DMS153 (cell line): ENCODE measurements around the gene VGLL4.
"Not testable (repeated sequence)": the region's sequence is repeated elsewhere in the genome, so short reads cannot be mapped to it uniquely, and the experiment has no call there.

ENCODE experiments used
- DNase-seq: peaks from one replicate; lab custom pipeline; 2025; lab: John Stamatoyannopoulos, UW

VGLL4 gene

GRCh38 chr3:11606090-11606784 lies 37.5 kb downstream of the VGLL4 start:
- no peak for DNase-seq

GRCh38 chr3:11605398-11605797 lies 38.3 kb downstream of the VGLL4 start:
- DNase-seq, result no peak

DNA sequence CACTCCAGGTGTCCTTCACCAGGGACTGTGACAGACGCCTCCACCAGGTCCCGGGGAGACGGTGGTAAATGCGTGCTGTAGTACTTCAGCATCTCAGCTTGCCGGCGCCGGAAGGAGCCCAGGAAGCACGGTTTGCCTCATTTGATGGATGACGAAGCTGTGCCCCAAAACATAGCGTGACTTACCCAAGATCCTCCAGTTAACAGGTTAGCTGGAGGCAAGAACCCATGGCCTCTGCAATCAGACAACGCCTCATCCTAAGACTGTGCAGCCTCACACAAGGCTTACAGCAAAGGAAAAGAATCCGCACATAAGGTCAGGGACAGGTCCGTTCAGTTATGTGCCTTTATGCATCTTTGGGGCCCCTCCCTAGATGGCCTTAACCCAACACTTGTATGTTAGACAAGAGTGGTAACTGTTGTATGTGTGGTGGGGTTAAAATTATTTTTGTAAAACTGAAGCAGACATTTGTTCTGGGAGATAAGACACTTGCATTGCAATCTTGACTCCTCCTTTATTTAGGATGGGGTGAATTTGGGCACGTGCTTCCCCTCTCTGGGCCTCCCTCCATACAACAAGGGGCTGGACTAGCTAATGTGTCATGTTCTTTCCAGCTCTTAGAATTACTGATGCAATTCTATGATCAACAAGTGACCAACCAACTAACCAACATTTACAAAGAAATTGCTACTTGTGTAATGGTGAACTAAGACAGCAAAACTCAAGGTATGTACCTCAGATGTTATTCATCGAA lies 39.4 kb downstream of the VGLL4 start:
- DNase-seq, result no peak

- DNase-seq, result no peak
Measured at GRCh38 chr3:11603628-11604027, 40.1 kb downstream of the VGLL4 start.

DNA sequence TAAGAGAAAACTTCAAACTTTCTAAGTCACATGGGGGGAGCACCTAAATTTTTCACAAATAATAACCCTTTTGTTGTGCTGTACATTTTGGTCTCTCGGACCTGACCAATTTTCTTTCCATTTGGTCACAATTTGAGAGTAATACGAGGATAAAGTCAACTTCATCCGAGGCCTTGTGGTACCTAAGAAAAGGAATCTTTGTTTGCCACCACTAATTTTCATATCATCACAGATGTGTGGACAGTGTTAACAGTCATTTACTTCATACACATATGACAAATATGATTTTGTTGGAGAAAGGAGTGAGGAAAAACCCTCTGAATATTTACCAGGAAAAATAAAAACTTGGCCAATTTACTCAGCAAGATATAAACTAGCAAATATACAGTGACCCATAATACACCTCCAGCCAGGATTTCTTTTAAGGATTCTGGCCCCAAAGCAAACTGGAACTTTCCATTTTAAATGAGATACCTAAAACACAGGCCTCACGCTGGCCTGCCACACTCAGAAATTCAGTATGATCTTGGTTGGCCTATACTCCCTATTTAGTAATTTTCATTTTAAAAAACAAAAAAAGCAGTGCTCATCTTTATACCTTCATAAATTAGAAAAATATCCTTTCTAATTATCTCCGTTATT lies 40.7 kb downstream of the VGLL4 start:
- no peak for DNase-seq

- DNase-seq, result no peak
Measured at GRCh38 chr3:11602239-11602840, 41.4 kb downstream of the VGLL4 start.

DNA sequence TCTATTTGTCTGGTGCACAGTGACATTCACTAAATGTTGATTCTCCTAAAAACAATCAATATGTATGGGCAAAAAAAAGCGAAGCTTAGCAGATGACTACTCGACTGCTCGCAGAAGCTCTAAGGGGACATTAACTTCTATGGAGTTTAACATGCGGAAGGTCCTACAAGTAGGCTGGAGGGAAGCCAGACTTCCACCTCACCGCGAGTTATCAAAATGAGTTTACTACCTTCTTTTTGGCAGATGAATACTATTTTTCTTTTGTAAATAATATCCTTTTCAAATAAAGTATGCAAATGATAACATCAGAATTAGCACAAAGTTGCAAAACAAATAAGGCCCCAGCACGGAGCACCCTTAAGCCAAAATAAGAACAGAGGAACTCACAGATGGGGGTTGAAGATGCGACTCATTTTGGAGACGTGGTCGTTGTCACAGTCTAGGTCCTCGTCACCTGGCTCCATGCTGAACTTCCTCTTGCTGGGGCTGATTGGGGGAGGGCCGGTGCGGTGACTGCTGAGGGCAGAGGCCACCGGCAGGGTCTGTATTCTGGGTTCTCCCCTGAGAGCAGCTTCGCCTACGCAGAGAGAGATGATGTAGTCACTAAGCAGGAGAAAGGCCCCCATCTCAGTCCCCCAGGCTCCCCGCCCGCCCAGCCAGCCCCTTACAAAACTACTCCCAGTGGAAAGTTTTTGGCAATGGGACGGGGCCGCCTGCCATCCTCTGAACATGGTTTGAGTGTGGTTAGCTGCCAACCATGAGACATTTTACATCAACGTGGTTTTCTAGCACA lies 42.1 kb downstream of the VGLL4 start:
- no peak for DNase-seq

GRCh38 chr3:11600501-11601282 lies 43.0 kb downstream of the VGLL4 start:
- no peak for DNase-seq

DNA sequence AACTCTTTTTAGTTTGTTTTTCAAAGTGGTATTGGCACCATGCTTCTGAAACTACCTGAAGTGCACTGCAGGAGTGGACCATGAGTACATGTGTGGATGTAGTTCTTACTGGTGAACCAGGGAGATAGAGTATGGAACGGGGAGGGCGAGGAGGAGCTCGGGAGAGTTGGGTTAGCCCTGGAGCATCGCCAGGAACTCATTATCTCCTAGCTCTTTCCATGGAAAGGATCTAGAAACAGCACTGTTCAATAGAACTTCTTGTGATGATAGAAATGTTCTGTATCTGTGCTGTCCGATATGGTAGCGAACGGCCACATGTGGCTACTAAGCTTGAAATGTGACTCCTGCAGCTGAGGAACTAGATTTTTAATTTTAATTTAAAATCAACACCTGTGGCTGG lies 47.3 kb downstream of the VGLL4 start:
- DNase-seq, result no peak

DNA sequence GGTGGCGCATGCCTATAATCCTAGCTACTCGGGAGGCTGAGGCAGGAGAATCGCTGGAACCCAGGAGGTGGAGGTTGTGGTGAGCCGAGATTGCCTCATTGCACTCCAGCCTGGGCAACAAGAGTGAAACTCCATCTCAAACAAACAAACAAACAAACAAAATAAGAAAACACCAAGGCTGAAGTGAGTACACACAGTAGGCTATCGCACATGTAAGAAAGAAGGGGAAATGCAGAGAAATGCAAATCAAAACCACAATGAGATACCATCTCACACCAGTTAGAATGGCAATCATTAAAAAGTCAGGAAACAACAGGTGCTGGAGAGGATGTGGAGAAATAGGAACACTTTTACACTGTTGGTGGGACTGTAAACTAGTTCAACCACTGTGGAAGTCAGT lies 48.7 kb downstream of the VGLL4 start:
- DNase-seq, result not testable (repeated sequence)

DNA sequence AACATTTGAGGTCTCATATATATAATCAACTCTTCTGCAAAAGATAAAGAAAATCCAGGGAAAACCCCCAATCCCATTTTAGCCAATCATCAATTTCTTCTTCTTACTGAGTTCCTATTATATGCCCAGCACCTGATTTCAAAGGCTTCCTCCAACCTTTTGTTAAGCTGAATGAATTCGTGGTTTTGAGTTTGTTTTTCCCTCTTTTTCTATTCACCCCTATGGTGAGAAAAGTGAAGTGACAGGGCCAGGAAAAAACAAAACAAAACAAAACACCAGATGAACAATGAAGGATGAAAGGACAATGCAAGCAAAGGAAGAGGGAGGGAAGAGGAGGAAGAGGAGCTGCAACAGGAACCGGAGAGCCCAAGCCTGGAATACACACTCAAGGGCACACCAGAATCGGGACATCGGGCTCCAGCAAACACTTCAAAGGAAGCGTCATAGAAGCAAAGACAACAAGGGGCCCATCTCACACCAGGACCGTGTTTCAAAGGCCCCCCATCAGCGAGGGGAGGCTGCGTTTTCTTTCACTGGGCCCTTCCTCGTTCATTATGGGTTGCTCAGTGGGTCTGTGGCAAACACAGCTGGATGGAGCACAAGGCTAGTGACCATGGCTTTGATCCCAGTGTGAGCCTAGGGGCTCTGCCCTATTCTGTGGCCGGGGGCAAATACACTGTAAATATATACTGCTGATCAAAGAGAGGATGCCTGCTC lies 50.2 kb downstream of the VGLL4 start:
- no peak for DNase-seq

DNA sequence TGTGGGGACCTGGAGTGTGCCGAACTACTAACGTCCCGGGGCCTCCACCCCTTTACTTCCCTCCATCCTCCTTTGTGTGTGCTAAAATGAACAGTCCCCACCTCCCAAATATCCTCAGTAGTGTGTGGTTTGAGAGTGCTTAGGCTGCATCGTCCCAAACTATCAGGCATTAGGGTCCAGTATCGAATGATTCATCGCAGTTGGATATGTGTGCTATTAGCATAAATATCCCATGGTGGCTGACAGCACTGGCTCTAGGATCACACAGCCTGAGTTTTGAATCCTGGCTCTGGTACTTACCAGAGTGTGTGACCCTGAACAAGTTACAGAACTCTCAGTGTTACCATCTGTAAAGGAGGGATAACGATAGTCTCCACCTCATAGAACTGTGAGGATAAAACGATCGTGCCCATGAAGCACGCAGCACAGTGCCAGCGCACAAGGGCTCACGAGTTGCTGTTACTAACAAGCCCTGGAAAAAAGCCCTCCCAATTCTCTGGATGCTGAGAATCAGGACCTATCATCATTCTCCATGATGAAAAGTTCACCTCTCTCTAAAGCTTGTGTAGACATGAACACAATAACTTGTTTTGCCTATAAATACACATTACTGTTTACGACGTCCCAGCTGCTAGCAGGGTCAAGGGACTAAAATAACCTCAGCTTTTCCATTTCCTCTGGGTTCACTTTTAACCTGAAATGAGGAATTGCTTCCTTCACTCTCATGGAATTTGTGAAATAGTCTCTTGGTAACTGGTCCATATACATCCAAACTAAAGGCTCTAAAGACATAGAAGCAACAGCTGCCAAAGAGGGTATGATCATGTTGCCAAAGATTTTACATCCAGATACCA lies 51.0 kb downstream of the VGLL4 start:
- DNase-seq, result no peak

- DNase-seq, result no peak
Measured at GRCh38 chr3:11591391-11592282, 52.1 kb downstream of the VGLL4 start.

- no peak for DNase-seq
Measured at GRCh38 chr3:11591002-11591355, 52.7 kb downstream of the VGLL4 start.

DNA sequence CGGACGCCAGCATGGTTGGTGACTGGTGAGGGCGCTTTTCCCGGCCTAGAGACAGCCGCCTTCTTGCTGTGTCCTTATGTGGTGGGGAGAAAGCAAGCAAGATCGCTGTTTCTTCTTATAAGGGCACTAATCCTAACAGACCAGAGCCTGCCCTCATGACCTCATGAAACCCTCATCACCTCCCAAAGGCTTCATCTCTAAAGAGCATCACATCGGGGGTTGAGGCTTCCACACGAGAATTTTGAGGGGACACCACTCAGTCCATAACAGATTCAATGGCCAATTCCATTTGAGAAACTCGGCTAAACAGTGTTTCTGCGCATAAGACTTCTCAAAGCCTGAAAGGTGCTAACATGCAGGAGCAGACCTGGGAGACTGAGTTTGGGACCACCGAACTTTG lies 54.0 kb downstream of the VGLL4 start:
- DNase-seq, result no peak

DNA sequence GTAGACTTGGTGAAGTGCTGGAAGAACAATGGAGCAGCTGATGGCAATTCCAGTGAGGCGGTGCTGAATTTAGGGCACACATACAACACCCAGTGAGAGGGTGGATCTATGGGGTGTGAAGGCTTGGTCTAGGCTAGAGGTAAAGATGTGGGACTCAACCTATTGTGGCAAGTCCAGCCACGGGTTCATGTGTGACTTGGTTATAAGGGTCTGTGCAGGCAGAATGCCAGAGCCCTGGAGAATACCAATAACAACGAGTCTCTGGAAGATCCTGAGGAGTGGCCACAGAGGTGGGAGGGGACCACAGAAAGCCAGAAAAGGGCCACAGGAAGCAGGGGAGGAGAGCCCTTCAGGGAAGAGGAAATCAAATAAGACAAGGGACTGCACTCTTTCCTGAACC lies 55.0 kb downstream of the VGLL4 start:
- DNase-seq, result no peak

DNA sequence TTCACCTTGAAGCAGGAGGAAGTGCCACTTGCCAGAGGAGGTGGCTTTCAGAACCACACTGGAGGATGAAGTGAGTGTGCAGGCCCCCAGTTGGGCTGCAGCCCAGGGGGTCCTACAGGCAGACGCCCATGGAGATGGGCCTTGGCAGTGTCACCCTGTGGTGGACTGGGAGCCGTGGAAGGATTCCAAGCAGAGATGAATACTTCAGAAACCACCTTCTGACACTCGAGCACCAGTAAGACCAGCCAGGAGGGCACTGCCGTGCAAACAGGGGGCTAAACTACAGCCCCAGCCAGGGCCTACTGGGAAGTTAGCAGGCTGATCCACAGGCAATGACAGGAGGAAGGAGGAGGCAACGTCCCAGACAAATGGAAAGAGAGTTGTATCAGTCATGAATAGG lies 55.4 kb downstream of the VGLL4 start:
- DNase-seq, result no peak

GRCh38 chr3:11587766-11588165 lies 55.9 kb downstream of the VGLL4 start:
- no peak for DNase-seq

GRCh38 chr3:11584570-11584969 lies 59.1 kb downstream of the VGLL4 start:
- no peak for DNase-seq
